ENCODE data around the gene SRRM2.
A peak's percentile ranks its signal among the peaks of the same experiment; 100 is the strongest.

SRRM2 gene

GRCh38 chr16:2740476-2740875 is 12.0 kb upstream of the SRRM2 start:
- no peak for DNase-seq

- DNase-seq, result no peak
Observed at GRCh38 chr16:2741168-2741567, 11.3 kb upstream of the SRRM2 start.

- no peak for DNase-seq
Observed at GRCh38 chr16:2742323-2743006, 10.0 kb upstream of the SRRM2 start.

- no peak for DNase-seq
Observed at GRCh38 chr16:2743007-2743810, 9.2 kb upstream of the SRRM2 start.

GRCh38 chr16:2744711-2745110 is 7.7 kb upstream of the SRRM2 start:
- no peak for DNase-seq

GRCh38 chr16:2745116-2745890 is 7.1 kb upstream of the SRRM2 start:
- no peak for DNase-seq

- DNase-seq, result no peak
Observed at GRCh38 chr16:2745961-2746360, 6.5 kb upstream of the SRRM2 start.

GRCh38 chr16:2748757-2749455 is 3.5 kb upstream of the SRRM2 start:
- no peak for DNase-seq

GRCh38 chr16:2749476-2749875 is 3.0 kb upstream of the SRRM2 start:
- DNase-seq, result no peak

GRCh38 chr16:2749936-2750335 is 2.5 kb upstream of the SRRM2 start:
- DNase-seq, result no peak

GRCh38 chr16:2751577-2752034 is 832 bp upstream of the SRRM2 start:
- peak; percentile 80 to 84 for DNase-seq

GRCh38 chr16:2752850-2753732 is 653 bp downstream of the SRRM2 start:
- peak; percentile 78 to 82 for DNase-seq

- DNase-seq, result no peak
Observed at GRCh38 chr16:2753733-2754020, 1.2 kb downstream of the SRRM2 start.

GRCh38 chr16:2755158-2755557 is 2.7 kb downstream of the SRRM2 start:
- DNase-seq, result no peak

- DNase-seq, result no peak
Observed at GRCh38 chr16:2756288-2757015, 4.0 kb downstream of the SRRM2 start.

GRCh38 chr16:2757344-2757743 is 4.9 kb downstream of the SRRM2 start:
- DNase-seq, result no peak

- no peak for DNase-seq
Observed at GRCh38 chr16:2761472-2761871, 9.0 kb downstream of the SRRM2 start.

GRCh38 chr16:2761886-2762583 is 9.6 kb downstream of the SRRM2 start:
- DNase-seq, result no peak

- DNase-seq, result no peak
Observed at GRCh38 chr16:2762711-2763110, 10.3 kb downstream of the SRRM2 start.

- no peak for DNase-seq
Observed at GRCh38 chr16:2763173-2763572, 10.7 kb downstream of the SRRM2 start.

GRCh38 chr16:2764718-2765117 is 12.3 kb downstream of the SRRM2 start:
- no peak for DNase-seq
